Uterus (tissue), 2 donors: ENCODE results near the gene KCND1.

Experiments used
- POLR2A ChIP-seq, 2 donors: fragments of 450-650 bp; IDR thresholded peaks; one replicate each; pipeline ENCODE4 v1.6.1; 2016; ENCODE audit warnings: antibody characterized with exemption in 2 of 2, mild to moderate bottlenecking in 1 of 2, moderate library complexity in 1 of 2
- TF ChIP-seq, protein P1 (sequence below), 4 experiments: fragments of 200-600 bp in 2 of 4; fragments of 450-650 bp in 2 of 4; sonication (generic) in 2 of 4; IDR thresholded peaks; one replicate each; pipeline ENCODE4 v1.5.1; 2016 to 2019; ENCODE audit warnings: antibody characterized with exemption in 4 of 4, mild to moderate bottlenecking in 2 of 4, moderate library complexity in 1 of 4

DNA sequence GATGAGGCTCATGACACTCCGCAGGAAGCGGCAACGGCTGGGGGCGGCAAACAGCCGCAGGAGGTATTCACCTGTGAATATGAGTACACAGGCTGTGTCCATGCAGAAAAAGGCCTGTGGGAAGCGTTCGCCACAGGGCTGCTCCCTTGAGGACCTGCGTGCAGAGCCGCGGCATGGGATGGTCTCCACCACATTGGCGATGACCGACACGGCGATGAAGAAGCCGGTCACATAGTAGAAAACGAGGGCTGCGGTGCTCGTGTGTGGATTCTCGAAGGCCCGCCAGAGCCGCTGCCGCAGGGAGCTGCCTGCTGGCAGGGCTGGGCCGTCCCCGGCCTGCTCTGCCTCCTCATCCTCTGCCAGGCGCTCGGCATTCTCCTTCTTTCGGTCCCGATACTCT, 2.2 kb downstream of the KCND1 start:
- TF ChIP-seq, protein P1, sequence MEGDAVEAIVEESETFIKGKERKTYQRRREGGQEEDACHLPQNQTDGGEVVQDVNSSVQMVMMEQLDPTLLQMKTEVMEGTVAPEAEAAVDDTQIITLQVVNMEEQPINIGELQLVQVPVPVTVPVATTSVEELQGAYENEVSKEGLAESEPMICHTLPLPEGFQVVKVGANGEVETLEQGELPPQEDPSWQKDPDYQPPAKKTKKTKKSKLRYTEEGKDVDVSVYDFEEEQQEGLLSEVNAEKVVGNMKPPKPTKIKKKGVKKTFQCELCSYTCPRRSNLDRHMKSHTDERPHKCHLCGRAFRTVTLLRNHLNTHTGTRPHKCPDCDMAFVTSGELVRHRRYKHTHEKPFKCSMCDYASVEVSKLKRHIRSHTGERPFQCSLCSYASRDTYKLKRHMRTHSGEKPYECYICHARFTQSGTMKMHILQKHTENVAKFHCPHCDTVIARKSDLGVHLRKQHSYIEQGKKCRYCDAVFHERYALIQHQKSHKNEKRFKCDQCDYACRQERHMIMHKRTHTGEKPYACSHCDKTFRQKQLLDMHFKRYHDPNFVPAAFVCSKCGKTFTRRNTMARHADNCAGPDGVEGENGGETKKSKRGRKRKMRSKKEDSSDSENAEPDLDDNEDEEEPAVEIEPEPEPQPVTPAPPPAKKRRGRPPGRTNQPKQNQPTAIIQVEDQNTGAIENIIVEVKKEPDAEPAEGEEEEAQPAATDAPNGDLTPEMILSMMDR (IDR thresholded peaks at IDR 0.05), result no peak
- TF ChIP-seq POLR2A (IDR thresholded peaks at IDR 0.05), result no peak
